HG03097 (cell line): ENCODE results near the gene RAP2C.
"Not testable (repeated sequence)": the region's sequence is repeated elsewhere in the genome, so short reads cannot be mapped to it uniquely, and the experiment has no call there.

Source experiments
- ATAC-seq: cut with Tn5 transposase; IDR thresholded peaks from one replicate; pipeline ENCODE4 v1.9.1; 2021; ENCODE audit not compliant: unreplicated experiment, low FRiP score

Gene RAP2C

DNA sequence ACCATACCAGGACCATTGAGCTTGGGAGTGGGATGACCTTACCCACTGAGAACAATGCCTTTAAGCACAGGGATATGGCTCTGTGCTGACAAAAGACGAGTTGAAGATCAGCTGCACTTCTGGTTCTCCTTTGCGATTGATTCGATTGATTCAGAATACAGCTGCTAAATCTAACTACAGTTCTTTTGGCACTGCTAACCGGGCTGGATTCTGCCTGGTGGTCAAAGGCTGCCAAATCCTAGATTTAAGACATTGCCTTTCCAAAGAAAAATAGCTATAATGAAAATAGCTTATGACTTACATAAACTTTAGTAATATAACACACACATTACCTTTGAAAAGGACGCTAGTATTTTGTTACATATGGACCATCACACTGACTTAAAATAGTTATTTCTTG, 18.3 kb downstream of the RAP2C start:
- ATAC-seq = no peak

DNA sequence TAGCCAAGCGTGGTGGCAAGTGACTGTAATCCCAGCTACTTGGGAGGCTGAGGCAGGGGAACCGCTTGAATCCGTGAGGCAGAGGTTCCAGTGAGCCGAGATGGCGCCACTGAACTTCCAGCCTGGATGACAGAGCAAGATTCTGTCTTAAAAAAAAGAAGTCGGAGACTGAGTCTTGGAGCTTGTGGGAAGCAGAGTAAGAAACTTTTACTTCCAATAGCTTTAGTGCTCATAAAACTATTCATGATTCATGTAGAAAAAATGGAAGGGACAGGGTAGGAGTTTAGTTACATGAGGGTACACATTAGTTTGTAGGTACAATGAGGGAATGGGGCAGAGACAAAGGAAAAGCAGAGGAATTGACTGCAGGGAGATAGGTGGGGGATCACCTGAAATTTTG, 19.3 kb downstream of the RAP2C start:
- no peak for ATAC-seq

DNA sequence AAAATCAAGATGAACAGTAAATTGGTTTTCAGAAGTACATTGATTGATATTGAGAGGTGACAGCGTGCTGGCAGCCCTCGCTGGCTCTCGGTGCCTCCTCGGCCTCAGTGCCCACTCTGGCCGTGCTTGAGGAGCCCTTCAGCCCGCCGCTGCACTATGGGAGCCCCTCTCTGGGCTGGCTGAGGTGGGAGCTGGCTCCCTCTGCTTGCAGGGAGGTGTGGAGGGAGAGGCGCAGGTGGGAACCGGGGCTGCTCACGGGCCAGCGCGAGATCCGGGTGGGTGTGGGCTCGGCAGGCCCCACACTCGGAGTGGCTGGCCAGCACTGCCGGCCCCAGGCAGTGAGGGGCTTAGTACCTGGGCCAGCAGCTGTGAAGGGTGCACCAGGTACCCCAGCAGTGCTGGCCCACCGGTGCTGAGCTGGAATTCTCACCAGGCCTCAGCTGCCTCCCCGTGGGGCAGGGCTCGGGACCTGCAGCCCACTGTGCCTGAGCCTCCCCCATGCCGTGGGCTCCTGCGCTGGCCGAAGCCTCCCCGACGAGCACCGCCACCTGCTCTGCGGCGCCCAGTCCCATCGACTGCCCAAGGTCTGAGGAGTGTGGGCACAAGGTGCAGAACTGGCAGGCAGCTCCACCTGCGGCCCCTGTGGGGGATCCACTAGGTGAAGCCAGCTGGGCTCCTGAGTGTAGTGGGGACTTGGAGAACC, 25.2 kb downstream of the RAP2C start:
- no peak for ATAC-seq

DNA sequence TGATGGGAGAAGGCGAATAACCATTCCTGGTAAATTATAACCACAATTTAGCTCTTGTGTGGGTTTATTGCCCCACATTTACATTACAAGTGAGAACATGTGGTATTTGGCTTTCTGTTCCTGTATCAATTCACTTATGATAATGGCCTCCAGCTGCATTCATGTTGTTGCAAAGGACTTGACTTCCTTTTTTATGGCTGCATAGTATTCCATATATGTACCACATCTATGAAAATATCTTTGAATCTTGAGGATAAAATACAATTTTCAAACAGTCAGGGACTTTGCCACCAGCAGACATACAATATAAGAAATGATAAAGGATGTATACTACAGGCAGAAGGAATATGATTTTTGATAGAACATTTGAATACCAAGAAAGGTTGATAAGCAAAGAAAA, 27.3 kb downstream of the RAP2C start:
- ATAC-seq = no peak

DNA sequence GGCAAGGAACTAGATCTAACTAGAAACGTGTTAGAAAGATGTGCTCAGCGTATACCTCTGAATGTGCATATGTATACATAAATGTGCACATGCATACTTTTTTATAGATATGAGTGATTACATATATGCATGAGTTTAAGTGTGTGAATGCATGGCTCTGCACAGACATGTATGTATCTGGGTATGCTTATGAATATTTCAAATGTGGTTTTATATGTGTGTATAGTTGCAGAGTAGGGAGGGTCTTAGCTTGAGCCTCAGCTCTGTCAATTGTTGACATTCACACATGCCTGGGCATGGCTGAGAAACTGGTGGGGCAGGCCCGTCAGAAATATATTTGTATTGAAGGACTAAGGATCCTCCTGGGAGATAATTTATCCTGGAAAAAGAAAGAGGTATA, 31.1 kb downstream of the RAP2C start:
- no peak for ATAC-seq

DNA sequence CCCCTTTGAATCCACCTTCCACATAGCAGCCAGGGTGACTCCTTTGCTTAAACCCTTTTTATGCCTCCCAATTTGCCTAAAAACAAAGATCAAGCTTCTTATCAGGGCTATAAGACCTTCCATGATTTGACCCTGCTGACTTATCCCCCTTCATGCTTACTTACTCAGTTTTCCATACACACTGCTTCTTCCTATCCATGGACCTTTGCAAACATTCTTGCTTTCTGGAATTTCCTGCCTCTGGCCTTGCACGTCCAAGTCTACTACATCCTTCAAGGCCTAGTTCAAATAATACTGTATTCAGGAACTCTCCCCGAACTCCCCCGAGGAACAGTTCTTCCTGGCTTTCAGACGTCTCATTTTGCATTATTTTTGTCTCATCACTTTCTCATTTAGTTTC, 31.8 kb downstream of the RAP2C start:
- no peak for ATAC-seq

DNA sequence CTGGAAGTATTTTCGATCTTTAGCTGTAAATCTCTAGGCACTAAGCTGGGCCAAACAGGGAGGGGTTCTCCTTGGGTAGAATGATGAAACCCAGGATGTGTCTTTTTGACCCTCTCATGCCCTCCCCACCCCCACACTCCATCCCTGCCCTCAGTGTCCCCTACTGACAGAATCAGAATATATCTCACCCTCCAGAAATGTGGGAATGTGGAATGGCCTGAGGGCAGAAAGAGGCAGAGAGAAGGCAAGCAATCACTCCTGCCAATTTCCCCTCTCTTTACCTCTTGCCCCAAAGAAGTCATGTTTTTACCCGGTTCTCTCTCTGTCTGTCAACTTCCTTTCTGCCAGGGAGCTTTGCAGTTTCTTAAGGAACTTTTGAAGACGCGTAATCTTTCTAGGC, 34.4 kb downstream of the RAP2C start:
- ATAC-seq = no peak

DNA sequence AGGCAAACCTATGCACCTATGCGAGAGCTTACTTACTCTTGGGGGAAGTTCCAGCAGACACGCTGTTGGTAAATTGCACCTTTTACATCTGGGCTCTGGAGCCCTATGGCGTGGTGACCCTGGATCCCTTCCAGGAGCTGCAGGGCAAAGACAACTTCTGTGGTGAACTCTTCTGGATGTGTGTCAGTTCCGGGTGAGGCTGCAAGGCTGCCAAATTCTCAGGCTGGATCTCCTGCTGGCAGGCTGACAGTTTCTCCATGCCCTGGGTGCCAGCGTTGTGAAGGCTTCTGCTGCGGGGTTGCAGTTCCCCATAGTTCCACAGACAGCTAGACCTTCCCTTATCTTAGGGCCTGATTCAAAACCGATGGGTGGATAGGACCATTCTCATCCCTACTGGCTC, 37.9 kb downstream of the RAP2C start:
- ATAC-seq = no peak

DNA sequence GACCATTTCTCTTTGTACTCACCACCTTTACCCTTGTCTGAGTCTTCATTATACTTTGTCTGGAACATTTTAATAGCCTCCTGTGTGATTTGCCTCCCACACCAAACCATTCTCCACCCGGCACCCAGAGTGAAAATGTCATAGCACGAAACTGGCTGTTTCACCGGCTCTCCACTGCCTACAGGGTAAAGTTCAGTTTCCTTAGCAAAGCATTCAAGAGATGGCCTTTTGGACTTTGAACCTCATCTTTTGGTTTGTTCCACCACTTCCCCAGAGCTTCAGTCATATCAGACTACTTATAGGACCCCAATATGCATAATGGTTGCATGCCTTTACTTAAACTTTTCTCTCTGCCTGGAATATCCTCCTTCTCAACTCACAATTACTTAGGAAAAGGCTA, 38.3 kb downstream of the RAP2C start:
- ATAC-seq = no peak

DNA sequence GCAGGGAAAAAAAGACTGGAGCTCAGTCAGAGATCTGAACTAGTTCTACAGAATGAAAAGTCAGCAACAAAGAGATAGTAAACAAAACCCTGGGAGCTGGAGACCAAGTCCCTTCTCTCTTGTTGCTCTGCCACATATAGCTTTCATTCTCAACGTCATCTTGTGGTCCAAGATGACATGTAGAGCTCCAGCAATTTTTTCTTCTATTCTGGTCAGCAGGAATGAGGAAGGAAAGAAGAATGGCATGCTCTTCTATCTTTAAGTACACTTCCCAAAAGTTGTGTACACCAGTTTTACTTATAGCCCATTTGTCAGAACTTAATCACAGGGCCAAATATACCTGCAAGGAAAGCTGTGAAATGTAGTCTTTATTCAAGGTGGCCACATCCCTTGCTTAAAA, 45.6 kb downstream of the RAP2C start:
- no peak for ATAC-seq

DNA sequence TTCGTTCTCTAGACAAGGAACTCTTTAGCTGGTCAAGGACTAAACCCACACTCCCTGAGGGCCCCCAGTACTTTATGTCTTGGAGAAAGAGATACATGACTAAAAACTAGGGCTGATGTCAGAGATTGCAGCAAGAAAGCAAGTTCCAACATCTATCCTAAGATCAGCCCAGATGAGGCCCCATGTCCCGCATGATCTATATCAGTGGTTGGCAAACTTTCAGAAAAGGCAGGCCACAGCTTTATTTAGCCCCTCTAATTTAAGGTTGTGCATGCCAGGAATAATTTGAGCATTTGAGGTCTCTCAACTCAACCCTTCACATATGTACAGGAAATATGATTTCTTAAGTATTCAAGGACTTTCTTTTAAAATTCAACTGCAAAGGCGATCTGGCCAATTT, 47.4 kb downstream of the RAP2C start:
- no peak for ATAC-seq

DNA sequence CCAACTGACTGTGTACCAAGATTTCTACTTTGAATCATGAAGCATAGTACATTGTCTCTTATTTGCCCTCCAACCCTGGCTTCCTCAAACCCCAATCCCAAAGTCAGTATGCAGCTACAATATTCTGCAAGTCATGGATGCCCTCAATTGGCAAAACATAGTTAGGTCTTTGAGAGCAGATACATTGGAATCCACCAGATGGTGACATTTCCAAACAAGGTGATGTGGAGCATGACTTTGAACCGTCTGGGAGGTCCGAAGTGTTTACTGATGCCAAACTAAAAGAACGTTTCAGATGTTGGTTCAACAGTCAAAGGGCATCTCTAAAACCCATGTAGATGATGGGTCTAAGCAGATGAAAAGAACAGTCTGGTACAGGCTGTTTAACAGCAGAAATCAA, 47.8 kb downstream of the RAP2C start:
- no peak for ATAC-seq

DNA sequence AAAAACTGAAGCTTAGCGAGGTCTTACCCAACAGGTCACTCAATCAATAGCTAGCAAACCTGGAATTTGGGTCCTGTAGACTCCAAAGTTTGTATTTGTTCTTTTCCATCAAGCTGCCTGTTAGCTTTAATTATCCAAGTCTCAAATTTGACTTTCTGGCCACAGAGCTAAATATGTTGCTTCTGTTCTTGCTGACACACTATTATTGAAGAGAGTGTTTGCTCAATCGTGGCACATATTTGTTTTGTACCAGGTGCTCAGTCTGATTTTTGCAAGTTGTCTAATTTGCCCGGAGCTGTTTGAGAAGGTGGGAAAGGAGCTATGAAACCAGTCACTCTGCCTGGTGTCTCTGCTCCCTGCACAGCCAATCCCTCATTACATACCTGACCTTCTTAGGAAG, 49.7 kb downstream of the RAP2C start:
- ATAC-seq = no peak

DNA sequence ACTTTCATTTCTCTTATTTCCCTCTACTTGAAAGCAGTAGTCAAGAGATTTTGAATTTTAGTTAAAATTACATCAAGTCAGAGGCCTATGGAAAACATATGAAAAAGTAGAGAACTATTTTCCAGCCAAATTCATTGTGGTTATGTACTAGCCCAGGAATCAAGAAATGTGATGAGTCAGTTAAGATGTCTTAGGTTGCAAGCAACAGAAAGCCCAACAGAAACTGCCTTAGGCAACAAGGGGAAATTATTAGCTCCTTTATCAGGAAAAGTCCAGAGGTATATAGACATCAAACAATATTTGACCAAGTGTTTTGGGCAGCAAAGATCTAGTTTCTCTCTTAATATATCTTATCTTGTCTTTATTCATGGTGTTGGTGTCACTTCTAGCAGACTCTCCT, 53.6 kb downstream of the RAP2C start:
- ATAC-seq = no peak

DNA sequence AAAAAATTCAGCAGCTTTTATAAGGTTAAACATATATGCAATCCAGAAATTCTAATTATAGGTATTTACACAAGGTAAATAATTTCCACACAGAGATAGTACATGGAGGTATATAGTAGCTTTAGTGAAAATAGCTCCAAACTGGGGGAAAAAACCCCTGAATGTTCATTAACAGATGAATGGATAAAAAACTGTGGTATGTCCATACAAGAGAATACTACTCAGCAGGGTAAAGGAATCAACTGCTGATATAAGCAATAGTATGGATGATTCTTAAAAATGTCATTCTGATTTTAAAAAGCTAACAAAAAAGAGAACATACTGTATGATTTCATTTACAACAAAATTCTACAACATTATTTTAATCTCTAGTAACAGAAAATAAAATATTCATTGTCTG, 54.2 kb downstream of the RAP2C start:
- no peak for ATAC-seq

DNA sequence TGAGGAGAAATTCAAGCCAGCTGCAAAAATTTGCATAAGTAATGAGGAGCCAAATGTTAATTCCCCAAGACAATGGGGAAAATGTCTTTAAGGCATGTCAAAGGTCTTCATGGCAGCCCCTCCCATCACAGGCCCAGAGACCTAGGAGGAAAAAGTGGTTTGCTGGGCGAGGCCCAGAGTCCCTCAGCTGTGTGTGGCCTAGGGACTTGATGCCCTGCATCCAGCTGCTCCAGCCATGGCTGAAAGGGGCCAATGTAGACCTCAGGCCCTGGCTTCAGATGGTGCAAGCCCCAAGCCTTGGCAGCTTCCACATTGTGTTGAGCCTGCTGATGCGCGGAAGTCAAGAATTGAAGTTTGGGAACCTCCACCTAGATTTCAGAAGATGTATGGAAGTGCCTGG, 56.2 kb downstream of the RAP2C start:
- ATAC-seq = not testable (repeated sequence)

DNA sequence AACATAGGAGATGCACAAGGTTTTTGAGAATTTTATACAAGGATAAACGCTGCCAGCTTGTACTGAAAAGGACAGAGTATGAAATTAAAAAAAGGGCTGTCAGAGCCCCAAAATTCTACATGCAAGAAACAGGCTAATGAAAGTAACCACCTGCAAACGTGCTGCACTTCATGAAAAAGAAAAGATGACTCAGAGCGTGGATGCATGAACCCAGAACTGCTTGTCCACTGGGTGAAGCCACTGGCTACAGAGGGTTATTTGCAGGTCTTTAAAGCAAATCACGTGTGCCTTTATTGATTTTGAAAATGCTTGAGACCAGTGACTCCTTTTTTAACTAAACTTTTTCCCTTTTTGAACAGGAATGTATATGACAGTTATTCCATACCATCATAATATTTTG, 66.1 kb downstream of the RAP2C start:
- ATAC-seq = no peak
